HepG2 (cell line): ENCODE data around the gene HYCC1. TPM values are rescaled to one million over a fixed set of nuclear protein-coding genes. Genes with fewer than 3 reads are reported as not detected.

Experiments used
- CHD2 ChIP-seq: IDR thresholded peaks from 2 replicates; pipeline ENCODE4 v1.6.1; 2011; ENCODE audit warnings: low read depth, low read length, improper control_type of control experiment
- ETV5 ChIP-seq: IDR thresholded peaks from 2 replicates; pipeline ENCODE4 v1.6.1; 2018; ENCODE audit warnings: missing biosample characterization, missing genetic modification reagents, inconsistent platforms, borderline replicate concordance
- LCORL ChIP-seq, 2 experiments: fragments of 450-650 bp in 1 of 2; sonication (generic) in 1 of 2; formaldehyde crosslinking in 1 of 2; IDR thresholded peaks; 2 replicates each; pipeline versions ENCODE4 v1.5.0 to v1.6.1; 2017 to 2020; ENCODE audit warnings: antibody characterized with exemption in 1 of 2, missing genetic modification reagents in 1 of 2
- MEIS2 ChIP-seq: sonication (generic); formaldehyde crosslinking; IDR thresholded peaks from 2 replicates; pipeline ENCODE4 v1.9.0; 2021; ENCODE audit warnings: mild to moderate bottlenecking, missing genetic modification reagents
- NCOA1 ChIP-seq: sonication (generic); formaldehyde crosslinking; IDR thresholded peaks from 2 replicates; pipeline ENCODE4 v1.9.0; 2021; ENCODE audit warnings: missing genetic modification reagents
- NFRKB ChIP-seq: fragments of 450-650 bp; IDR thresholded peaks from 2 replicates; pipeline ENCODE4 v1.6.1; 2017
- RFX3 ChIP-seq: IDR thresholded peaks from 2 replicates; pipeline ENCODE4 v1.6.1; 2016; ENCODE audit warnings: missing biosample characterization, missing genetic modification reagents
- RXRA ChIP-seq: sonication (generic); formaldehyde crosslinking; IDR thresholded peaks from 2 replicates; pipeline ENCODE4 v1.5.1; 2020; ENCODE audit warnings: missing genetic modification reagents
- SMAD3 ChIP-seq: sonication (generic); formaldehyde crosslinking; IDR thresholded peaks from 2 replicates; pipeline ENCODE4 v1.4.0; 2020; ENCODE audit warnings: missing genetic modification reagents
- ZNF136 ChIP-seq: sonication (generic); formaldehyde crosslinking; IDR thresholded peaks from 2 replicates; pipeline ENCODE4 v1.8.1; 2022; ENCODE audit warnings: low read depth, mild to moderate bottlenecking, moderate library complexity, missing genetic modification reagents
- ZNF282 ChIP-seq: fragments of 450-650 bp; IDR thresholded peaks from 2 replicates; pipeline ENCODE4 v1.6.1; 2018; ENCODE audit not compliant: partially characterized antibody
- ZNF317 ChIP-seq: sonication (generic); formaldehyde crosslinking; IDR thresholded peaks from 2 replicates; pipeline ENCODE4 v1.5.0; 2020; ENCODE audit warnings: mild to moderate bottlenecking, missing genetic modification reagents
- ZNF768 ChIP-seq: sonication (generic); formaldehyde crosslinking; IDR thresholded peaks from 2 replicates; pipeline ENCODE4 v1.4.0; 2020; ENCODE audit warnings: missing genetic modification reagents
- polyA plus RNA-seq, 8 experiments: library from polyadenylated mRNA; depleted of rRNA in 3 of 8; stranded (reverse) in 7 of 8; unstranded in 1 of 8; fragments of >200 nt; fragmentation: Illumina TruSeq in 4 of 8; extraction: Trizol in 4 of 8; gene quantifications; 2 replicates each; pipeline versions ENCODE4 v1.2.1 to v1.2.3, GENCODE V29; 2011 to 2016; ENCODE audit warnings: low read depth in 4 of 8, missing spikeins in 1 of 8, mixed read lengths in 1 of 8; ENCODE audit not compliant: insufficient read depth in 1 of 8
- total RNA-seq, 5 experiments: library from RNA; depleted of rRNA; stranded (reverse); fragments of >200 nt; fragmentation: Illumina TruSeq; extraction: Trizol; gene quantifications; 2 replicates each; pipeline ENCODE4 v1.2.3, GENCODE V29; 2016; ENCODE audit warnings: low read depth in 1 of 5
- TF ChIP-seq, protein P1 (sequence below), 2 experiments: fragments of 450-650 bp in 1 of 2; sonication (generic) in 1 of 2; formaldehyde crosslinking; IDR thresholded peaks; 2 replicates each; pipeline versions ENCODE4 v1.5.0 to v1.8.0; 2020 to 2022; ENCODE audit warnings: mild to moderate bottlenecking in 1 of 2, missing genetic modification reagents in 1 of 2
- TF ChIP-seq, protein P2 (sequence below): sonication (generic); formaldehyde crosslinking; IDR thresholded peaks from 2 replicates; pipeline ENCODE4 v1.5.0; 2020; ENCODE audit warnings: mild to moderate bottlenecking, missing genetic modification reagents, borderline replicate concordance
- TF ChIP-seq, protein P3 (sequence below): sonication (generic); formaldehyde crosslinking; IDR thresholded peaks from 2 replicates; pipeline ENCODE4 v1.8.0; 2022; ENCODE audit warnings: mild to moderate bottlenecking, missing genetic modification reagents, borderline replicate concordance
- TF ChIP-seq, protein P4 (sequence below): sonication (generic); formaldehyde crosslinking; IDR thresholded peaks from 2 replicates; pipeline ENCODE4 v1.8.0; 2022; ENCODE audit warnings: missing genetic modification reagents, mild to moderate bottlenecking, moderate library complexity, borderline replicate concordance
- TF ChIP-seq, protein P5 (sequence below): sonication (generic); formaldehyde crosslinking; IDR thresholded peaks from 2 replicates; pipeline ENCODE4 v1.5.0; 2020; ENCODE audit warnings: mild to moderate bottlenecking, missing genetic modification reagents
- TF ChIP-seq, protein P6 (sequence below): sonication (generic); formaldehyde crosslinking; IDR thresholded peaks from 2 replicates; pipeline ENCODE4 v1.8.0; 2022; ENCODE audit warnings: missing genetic modification reagents, mild to moderate bottlenecking, inconsistent platforms, borderline replicate concordance

HYCC1 gene
- total and polyA plus RNA-seq, 2 of the 13 experiments (the other 11 are each of a cell fraction or from before 2014, with no cell fraction given) = 9.5 to 41.8 TPM

DNA sequence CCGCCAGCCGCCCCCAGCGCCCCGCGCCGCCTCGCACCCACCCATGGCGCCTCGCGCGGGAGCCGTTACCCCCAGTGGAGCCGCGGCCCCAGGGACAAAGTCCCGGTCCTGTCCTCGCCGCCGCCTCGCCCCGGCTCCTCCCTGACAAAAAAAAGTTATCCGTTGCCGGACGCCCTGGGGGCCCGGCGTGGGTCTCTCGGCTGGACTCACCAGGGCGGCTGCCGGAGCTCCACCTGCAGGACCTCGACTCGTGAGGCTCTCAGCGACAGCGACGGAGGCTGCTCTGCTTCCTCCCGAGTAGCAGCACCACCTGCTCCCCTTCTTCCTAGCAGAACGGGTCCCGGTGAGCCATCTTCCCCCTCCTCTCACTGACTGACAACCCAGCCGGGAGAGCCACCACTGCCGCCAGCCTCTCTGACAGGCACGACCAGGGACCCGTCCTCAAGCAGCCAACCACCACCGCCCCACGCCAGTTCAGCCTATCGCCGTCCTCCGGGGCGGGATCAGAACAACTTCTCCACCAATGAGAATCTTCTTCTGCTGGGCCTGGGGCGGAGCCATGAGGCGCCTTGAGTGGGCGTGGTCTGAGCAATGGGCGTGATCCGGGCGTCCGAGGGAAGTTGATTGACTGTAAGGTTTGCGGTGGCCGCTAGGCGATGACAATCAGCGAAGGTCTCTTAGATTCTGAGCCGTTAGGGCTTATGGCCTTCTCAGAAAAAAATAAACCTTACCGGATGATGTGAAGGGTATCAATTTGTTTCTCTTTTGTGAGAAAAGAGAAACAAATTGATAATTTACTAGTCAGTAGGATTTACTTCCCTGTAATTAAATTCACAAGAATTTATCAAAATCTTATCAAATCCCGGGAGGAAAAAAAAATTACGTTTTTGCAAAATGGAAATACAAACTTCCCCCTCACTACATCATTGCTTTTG, at the start of gene HYCC1 (continued):
- TF ChIP-seq, protein P1, sequence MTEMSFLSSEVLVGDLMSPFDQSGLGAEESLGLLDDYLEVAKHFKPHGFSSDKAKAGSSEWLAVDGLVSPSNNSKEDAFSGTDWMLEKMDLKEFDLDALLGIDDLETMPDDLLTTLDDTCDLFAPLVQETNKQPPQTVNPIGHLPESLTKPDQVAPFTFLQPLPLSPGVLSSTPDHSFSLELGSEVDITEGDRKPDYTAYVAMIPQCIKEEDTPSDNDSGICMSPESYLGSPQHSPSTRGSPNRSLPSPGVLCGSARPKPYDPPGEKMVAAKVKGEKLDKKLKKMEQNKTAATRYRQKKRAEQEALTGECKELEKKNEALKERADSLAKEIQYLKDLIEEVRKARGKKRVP (CRISPR knock-in tag; IDR thresholded peaks at IDR 0.05) = no peak
- TF ChIP-seq, protein P2, sequence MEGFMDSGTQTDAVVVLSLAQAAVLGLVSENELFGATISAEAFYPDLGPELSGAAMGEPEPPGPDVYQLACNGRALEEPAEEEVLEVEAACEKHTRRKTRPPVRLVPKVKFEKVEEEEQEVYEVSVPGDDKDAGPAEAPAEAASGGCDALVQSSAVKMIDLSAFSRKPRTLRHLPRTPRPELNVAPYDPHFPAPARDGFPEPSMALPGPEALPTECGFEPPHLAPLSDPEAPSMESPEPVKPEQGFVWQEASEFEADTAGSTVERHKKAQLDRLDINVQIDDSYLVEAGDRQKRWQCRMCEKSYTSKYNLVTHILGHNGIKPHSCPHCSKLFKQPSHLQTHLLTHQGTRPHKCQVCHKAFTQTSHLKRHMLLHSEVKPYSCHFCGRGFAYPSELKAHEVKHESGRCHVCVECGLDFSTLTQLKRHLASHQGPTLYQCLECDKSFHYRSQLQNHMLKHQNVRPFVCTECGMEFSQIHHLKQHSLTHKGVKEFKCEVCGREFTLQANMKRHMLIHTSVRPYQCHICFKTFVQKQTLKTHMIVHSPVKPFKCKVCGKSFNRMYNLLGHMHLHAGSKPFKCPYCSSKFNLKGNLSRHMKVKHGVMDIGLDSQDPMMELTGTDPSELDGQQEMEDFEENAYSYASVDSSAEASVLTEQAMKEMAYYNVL (CRISPR knock-in tag) = peak; percentile 38; the same call in 1 of the 2 replicates
- TF ChIP-seq, protein P3, sequence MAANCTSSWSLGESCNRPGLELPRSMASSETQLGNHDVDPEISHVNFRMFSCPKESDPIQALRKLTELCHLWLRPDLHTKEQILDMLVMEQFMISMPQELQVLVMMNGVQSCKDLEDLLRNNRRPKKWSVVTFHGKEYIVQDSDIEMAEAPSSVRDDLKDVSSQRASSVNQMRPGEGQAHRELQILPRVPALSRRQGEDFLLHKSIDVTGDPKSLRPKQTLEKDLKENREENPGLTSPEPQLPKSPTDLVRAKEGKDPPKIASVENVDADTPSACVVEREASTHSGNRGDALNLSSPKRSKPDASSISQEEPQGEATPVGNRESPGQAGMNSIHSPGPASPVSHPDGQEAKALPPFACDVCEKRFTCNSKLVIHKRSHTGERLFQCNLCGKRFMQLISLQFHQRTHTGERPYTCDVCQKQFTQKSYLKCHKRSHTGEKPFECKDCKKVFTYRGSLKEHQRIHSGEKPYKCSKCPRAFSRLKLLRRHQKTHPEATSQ (CRISPR knock-in tag) = no peak
- no peak for TF ChIP-seq LCORL (IDR thresholded peaks at IDR 0.05)
- TF ChIP-seq LCORL (CRISPR knock-in tag; IDR thresholded peaks at IDR 0.05) = no peak
- TF ChIP-seq, protein P4, sequence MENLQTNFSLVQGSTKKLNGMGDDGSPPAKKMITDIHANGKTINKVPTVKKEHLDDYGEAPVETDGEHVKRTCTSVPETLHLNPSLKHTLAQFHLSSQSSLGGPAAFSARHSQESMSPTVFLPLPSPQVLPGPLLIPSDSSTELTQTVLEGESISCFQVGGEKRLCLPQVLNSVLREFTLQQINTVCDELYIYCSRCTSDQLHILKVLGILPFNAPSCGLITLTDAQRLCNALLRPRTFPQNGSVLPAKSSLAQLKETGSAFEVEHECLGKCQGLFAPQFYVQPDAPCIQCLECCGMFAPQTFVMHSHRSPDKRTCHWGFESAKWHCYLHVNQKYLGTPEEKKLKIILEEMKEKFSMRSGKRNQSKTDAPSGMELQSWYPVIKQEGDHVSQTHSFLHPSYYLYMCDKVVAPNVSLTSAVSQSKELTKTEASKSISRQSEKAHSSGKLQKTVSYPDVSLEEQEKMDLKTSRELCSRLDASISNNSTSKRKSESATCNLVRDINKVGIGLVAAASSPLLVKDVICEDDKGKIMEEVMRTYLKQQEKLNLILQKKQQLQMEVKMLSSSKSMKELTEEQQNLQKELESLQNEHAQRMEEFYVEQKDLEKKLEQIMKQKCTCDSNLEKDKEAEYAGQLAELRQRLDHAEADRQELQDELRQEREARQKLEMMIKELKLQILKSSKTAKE (CRISPR knock-in tag) = no peak
- TF ChIP-seq ZNF136 = 0 out of 2 replicates have a peak, but pooled peaks have one; percentile 68
- TF ChIP-seq NCOA1 (CRISPR knock-in tag) = no peak
- TF ChIP-seq ETV5 (CRISPR knock-in tag) = peak; percentile 13; the same call in 1 of the 2 replicates
- peak; percentile 29; the same call in 1 of the 2 replicates for TF ChIP-seq RXRA (CRISPR knock-in tag)
- 0 out of 2 replicates have a peak, but pooled peaks have one; percentile 25 for TF ChIP-seq CHD2
- TF ChIP-seq SMAD3 (CRISPR knock-in tag) = peak; percentile 60; the same call in 1 of the 2 replicates
- TF ChIP-seq, protein P5, sequence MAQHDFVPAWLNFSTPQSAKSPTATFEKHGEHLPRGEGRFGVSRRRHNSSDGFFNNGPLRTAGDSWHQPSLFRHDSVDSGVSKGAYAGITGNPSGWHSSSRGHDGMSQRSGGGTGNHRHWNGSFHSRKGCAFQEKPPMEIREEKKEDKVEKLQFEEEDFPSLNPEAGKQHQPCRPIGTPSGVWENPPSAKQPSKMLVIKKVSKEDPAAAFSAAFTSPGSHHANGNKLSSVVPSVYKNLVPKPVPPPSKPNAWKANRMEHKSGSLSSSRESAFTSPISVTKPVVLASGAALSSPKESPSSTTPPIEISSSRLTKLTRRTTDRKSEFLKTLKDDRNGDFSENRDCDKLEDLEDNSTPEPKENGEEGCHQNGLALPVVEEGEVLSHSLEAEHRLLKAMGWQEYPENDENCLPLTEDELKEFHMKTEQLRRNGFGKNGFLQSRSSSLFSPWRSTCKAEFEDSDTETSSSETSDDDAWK (CRISPR knock-in tag) = no peak
- no peak for TF ChIP-seq ZNF768
- TF ChIP-seq RFX3 (CRISPR knock-in tag) = no peak
- TF ChIP-seq, protein P6, sequence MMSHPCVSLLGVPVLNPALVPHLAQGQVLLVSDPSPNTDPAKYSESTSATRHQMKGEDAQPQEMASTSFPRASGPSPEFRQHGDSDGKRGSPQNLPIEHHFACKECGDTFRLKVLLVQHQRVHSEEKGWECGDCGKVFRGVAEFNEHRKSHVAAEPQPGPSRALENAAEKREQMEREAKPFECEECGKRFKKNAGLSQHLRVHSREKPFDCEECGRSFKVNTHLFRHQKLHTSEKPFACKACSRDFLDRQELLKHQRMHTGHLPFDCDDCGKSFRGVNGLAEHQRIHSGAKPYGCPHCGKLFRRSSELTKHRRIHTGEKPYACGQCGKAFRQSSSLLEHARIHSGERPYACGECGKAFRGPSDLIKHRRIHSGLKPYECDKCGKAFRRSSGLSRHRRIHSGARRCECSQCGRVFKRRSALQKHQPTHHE (CRISPR knock-in tag) = no peak
- TF ChIP-seq ZNF317 = 0 out of 2 replicates have a peak, but pooled peaks have one; percentile 47
- TF ChIP-seq ZNF282 = no peak
- no peak for TF ChIP-seq NFRKB
- no peak for TF ChIP-seq MEIS2 (CRISPR knock-in tag)
